GM23338 (cell line): ENCODE data around the gene ZBTB39. TPM values are rescaled to one million over a fixed set of nuclear protein-coding genes. Genes with fewer than 3 reads are reported as not detected.

Source experiments
- ATAC-seq: fragments of 200-7000 bp; cut with Tn5 transposase; 3 replicates; pipeline ENCODE4 v1.9.1; 2020
- DNase-seq: peaks from one replicate; pipeline ENCODE4 v3.0.0-alpha.2; 2015; ENCODE audit warnings: low spot score
- H2AFZ ChIP-seq: fragments of 200-600 bp; sonication (generic); 2 replicates; pipeline ENCODE4 v1.8.0; 2016; ENCODE audit warnings: antibody characterized with exemption, mild to moderate bottlenecking, moderate library complexity
- H3F3A ChIP-seq: fragments of 200-600 bp; sonication (generic); replicated peaks from 2 replicates; pipeline ENCODE4 v1.8.0; 2017; ENCODE audit warnings: antibody characterized with exemption, mixed run types, low read depth
- H3K27ac ChIP-seq: fragments of 200-600 bp; sonication (generic); 2 replicates; pipeline ENCODE4 v1.6.1; 2016; ENCODE audit warnings: low read depth
- H3K27me3 ChIP-seq: fragments of 200-600 bp; sonication (generic); 2 replicates; pipeline ENCODE4 v1.8.0; 2016; ENCODE audit warnings: mild to moderate bottlenecking, mixed run types, moderate library complexity; ENCODE audit not compliant: insufficient read depth
- H3K36me3 ChIP-seq: fragments of 200-600 bp; sonication (generic); 2 replicates; pipeline ENCODE4 v1.8.0; 2016; ENCODE audit warnings: mild to moderate bottlenecking; ENCODE audit not compliant: insufficient read depth
- H3K4me1 ChIP-seq: fragments of 200-600 bp; sonication (generic); 2 replicates; pipeline ENCODE4 v1.8.0; 2016; ENCODE audit warnings: mild to moderate bottlenecking, moderate library complexity; ENCODE audit not compliant: insufficient read depth
- H3K4me2 ChIP-seq: fragments of 200-600 bp; sonication (generic); 2 replicates; pipeline ENCODE4 v1.7.1; 2017; ENCODE audit warnings: mixed run types
- H3K4me3 ChIP-seq: fragments of 200-600 bp; sonication (generic); 2 replicates; pipeline ENCODE4 v1.6.1; 2016; ENCODE audit warnings: mixed run types
- H3K79me2 ChIP-seq: fragments of 200-600 bp; sonication (generic); replicated peaks from 2 replicates; pipeline ENCODE4 v1.8.0; 2017; ENCODE audit warnings: mild to moderate bottlenecking; ENCODE audit not compliant: insufficient read depth
- H3K9me2 ChIP-seq: fragments of 200-600 bp; sonication (generic); 2 replicates; pipeline ENCODE4 v1.8.0; 2017; ENCODE audit not compliant: insufficient read depth
- H4K20me1 ChIP-seq: fragments of 200-600 bp; sonication (generic); replicated peaks from 2 replicates; pipeline ENCODE4 v1.8.0; 2017; ENCODE audit warnings: mild to moderate bottlenecking; ENCODE audit not compliant: insufficient read depth
- H3K27ac Mint-ChIP-seq: 2 replicates; pipeline ENCODE4 v1.8.0; 2020; ENCODE audit warnings: inconsistent platforms, mild to moderate bottlenecking, moderate library complexity, mixed read lengths
- H3K27me3 Mint-ChIP-seq: 3 replicates; pipeline ENCODE4 v1.8.0; 2022; ENCODE audit warnings: low read depth, mild to moderate bottlenecking, moderate library complexity, mixed read lengths, inconsistent platforms; ENCODE audit not compliant: insufficient read depth, poor library complexity
- H3K36me3 Mint-ChIP-seq: 3 replicates; pipeline ENCODE4 v1.8.0; 2021; ENCODE audit warnings: low read depth, mild to moderate bottlenecking, inconsistent platforms, moderate library complexity, mixed read lengths
- H3K4me1 Mint-ChIP-seq: 3 replicates; pipeline ENCODE4 v1.8.0; 2020; ENCODE audit warnings: mild to moderate bottlenecking, inconsistent platforms, mixed read lengths
- H3K4me3 Mint-ChIP-seq: 3 replicates; pipeline ENCODE4 v1.8.0; 2021; ENCODE audit warnings: moderate library complexity, mild to moderate bottlenecking, inconsistent platforms, mixed read lengths
- H3K9me3 Mint-ChIP-seq: 3 replicates; pipeline ENCODE4 v1.8.0; 2020; ENCODE audit warnings: moderate library complexity, mild to moderate bottlenecking, inconsistent platforms, mixed read lengths
- ETS1 ChIP-seq: IDR thresholded peaks from 2 replicates; pipeline ENCODE4 v1.6.1; 2016; ENCODE audit warnings: antibody characterized with exemption
- EZH2 ChIP-seq: fragments of 200-600 bp; sonication (generic); IDR thresholded peaks from one replicate; pipeline ENCODE4 v1.8.0; 2017; ENCODE audit warnings: antibody characterized with exemption, mild to moderate bottlenecking, low read depth; ENCODE audit not compliant: unreplicated experiment
- EZH2phosphoT487 ChIP-seq: fragments of 200-600 bp; sonication (generic); IDR thresholded peaks from one replicate; pipeline ENCODE4 v1.8.1; 2018; ENCODE audit warnings: antibody characterized with exemption; ENCODE audit not compliant: unreplicated experiment
- JUNB ChIP-seq: IDR thresholded peaks from one replicate; pipeline ENCODE4 v1.6.1; 2016; ENCODE audit warnings: antibody characterized with exemption; ENCODE audit not compliant: unreplicated experiment
- NANOG ChIP-seq: IDR thresholded peaks from 2 replicates; pipeline ENCODE4 v1.6.1; 2016; ENCODE audit warnings: antibody characterized with exemption, borderline replicate concordance
- POLR2AphosphoS5 ChIP-seq: IDR thresholded peaks from 2 replicates; pipeline ENCODE4 v1.6.1; 2016; ENCODE audit warnings: antibody characterized with exemption, low read depth
- STAT1 ChIP-seq: IDR thresholded peaks from one replicate; pipeline ENCODE4 v1.6.1; 2016; ENCODE audit warnings: antibody characterized with exemption; ENCODE audit not compliant: unreplicated experiment
- ZNF114 ChIP-seq: fragments of 250-450 bp; sonication (Bioruptor Pico); IDR thresholded peaks from 2 replicates; pipeline ENCODE4 v1.5.0; 2020; ENCODE audit warnings: mild to moderate bottlenecking, moderate library complexity
- ZNF331 ChIP-seq: fragments of 250-450 bp; sonication (Bioruptor Pico); IDR thresholded peaks from 2 replicates; pipeline ENCODE4 v1.5.0; 2020; ENCODE audit warnings: low read depth, mild to moderate bottlenecking, moderate library complexity
- polyA plus RNA-seq: library from polyadenylated mRNA; unstranded; fragments of >200 nt; fragmentation: Nextera tagmentation; extraction: Ambion mirVana; gene quantifications from 2 replicates; pipeline ENCODE4 v1.2.1, GENCODE V29; 2016
- total RNA-seq: library from RNA; depleted of rRNA; stranded (reverse); fragments of >200 nt; shearing (Covaris generic); gene quantifications from 2 replicates; pipeline ENCODE4 v1.2.3, GENCODE V29; 2014
- TF ChIP-seq, protein P1 (sequence below): IDR thresholded peaks from one replicate; pipeline ENCODE4 v1.6.1; 2018; ENCODE audit warnings: antibody characterized with exemption; ENCODE audit not compliant: unreplicated experiment
- TF ChIP-seq, protein P2 (sequence below), 2 experiments: fragments of 200-600 bp in 1 of 2; sonication (generic) in 1 of 2; conservative IDR thresholded peaks; 2 replicates each; pipeline versions ENCODE4 v1.5.1 to v1.6.1; 2016 to 2017; ENCODE audit warnings: antibody characterized with exemption in 2 of 2, low read depth in 2 of 2, mild to moderate bottlenecking in 2 of 2, moderate library complexity in 1 of 2

The ZBTB39 gene
- total and polyA plus RNA-seq, 2 experiments from 2014 or later, result 6.6 to 26.7 TPM

DNA sequence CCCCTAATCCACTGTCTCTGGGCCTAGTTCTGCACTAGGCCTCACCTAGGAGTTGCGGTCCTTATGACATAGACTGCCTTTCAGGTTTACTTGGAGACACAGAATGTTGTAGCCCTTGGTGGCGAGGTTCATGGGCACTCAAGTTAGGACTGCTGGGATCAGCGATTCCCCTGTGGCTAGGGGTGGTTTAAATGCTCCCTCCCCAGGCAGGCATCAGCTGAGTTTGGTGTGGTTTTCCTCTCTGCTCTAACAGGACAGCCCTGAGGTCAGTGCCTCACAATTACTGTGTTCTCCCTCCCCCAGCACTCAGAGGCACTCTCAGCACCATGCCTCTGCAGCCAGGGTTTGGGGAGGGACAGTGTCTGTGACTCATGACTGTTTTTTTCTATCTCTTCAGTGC lies 26.7 kb downstream of the ZBTB39 start (continued):
- TF ChIP-seq EZH2 (no peak), NANOG (no peak), ZNF114 (CRISPR knock-in tag) (no peak), EZH2phosphoT487 (no peak), POLR2AphosphoS5 (no peak), ETS1 (no peak), STAT1 (no peak), JUNB (no peak), ZNF331 (CRISPR knock-in tag) (no peak)
- TF ChIP-seq, protein P1, sequence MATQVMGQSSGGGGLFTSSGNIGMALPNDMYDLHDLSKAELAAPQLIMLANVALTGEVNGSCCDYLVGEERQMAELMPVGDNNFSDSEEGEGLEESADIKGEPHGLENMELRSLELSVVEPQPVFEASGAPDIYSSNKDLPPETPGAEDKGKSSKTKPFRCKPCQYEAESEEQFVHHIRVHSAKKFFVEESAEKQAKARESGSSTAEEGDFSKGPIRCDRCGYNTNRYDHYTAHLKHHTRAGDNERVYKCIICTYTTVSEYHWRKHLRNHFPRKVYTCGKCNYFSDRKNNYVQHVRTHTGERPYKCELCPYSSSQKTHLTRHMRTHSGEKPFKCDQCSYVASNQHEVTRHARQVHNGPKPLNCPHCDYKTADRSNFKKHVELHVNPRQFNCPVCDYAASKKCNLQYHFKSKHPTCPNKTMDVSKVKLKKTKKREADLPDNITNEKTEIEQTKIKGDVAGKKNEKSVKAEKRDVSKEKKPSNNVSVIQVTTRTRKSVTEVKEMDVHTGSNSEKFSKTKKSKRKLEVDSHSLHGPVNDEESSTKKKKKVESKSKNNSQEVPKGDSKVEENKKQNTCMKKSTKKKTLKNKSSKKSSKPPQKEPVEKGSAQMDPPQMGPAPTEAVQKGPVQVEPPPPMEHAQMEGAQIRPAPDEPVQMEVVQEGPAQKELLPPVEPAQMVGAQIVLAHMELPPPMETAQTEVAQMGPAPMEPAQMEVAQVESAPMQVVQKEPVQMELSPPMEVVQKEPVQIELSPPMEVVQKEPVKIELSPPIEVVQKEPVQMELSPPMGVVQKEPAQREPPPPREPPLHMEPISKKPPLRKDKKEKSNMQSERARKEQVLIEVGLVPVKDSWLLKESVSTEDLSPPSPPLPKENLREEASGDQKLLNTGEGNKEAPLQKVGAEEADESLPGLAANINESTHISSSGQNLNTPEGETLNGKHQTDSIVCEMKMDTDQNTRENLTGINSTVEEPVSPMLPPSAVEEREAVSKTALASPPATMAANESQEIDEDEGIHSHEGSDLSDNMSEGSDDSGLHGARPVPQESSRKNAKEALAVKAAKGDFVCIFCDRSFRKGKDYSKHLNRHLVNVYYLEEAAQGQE, result no peak
- TF ChIP-seq, protein P2, sequence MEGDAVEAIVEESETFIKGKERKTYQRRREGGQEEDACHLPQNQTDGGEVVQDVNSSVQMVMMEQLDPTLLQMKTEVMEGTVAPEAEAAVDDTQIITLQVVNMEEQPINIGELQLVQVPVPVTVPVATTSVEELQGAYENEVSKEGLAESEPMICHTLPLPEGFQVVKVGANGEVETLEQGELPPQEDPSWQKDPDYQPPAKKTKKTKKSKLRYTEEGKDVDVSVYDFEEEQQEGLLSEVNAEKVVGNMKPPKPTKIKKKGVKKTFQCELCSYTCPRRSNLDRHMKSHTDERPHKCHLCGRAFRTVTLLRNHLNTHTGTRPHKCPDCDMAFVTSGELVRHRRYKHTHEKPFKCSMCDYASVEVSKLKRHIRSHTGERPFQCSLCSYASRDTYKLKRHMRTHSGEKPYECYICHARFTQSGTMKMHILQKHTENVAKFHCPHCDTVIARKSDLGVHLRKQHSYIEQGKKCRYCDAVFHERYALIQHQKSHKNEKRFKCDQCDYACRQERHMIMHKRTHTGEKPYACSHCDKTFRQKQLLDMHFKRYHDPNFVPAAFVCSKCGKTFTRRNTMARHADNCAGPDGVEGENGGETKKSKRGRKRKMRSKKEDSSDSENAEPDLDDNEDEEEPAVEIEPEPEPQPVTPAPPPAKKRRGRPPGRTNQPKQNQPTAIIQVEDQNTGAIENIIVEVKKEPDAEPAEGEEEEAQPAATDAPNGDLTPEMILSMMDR (conservative IDR thresholded peaks at IDR 0.05; ENCODE audit: low read depth in 2 of 2), result no peak

GRCh38 chr12:56978397-56979138 lies 27.8 kb downstream of the ZBTB39 start:
- Mint-ChIP-seq H3K27ac (no peak overlapping the region), H3K4me1 (no peaks in the 10 kb centered on the region), H3K4me3 (no peak overlapping the region), H3K27me3 (peaks cover 10% of the 10 kb centered on the region), H3K36me3 (peaks cover 5% of the 10 kb centered on the region; the same call in 1 of the 3 replicates), H3K9me3 (peaks cover 4% of the 10 kb centered on the region; the same call in 1 of the 3 replicates)
- H3K9me2 ChIP-seq, result peaks cover 17% of the 10 kb centered on the region
- H3K79me2 ChIP-seq, result no peaks in the 10 kb centered on the region
- no peaks in the 10 kb centered on the region for H3F3A ChIP-seq
- no peak overlapping the region for H3K4me3 ChIP-seq
- H3K36me3 ChIP-seq, result no peaks in the 10 kb centered on the region
- H3K27me3 ChIP-seq, result no peaks in the 10 kb centered on the region
- no peaks in the 10 kb centered on the region for H4K20me1 ChIP-seq
- H3K27ac ChIP-seq, result no peak overlapping the region
- no peaks in the 10 kb centered on the region for H3K4me1 ChIP-seq
- H3K4me2 ChIP-seq, result no peak overlapping the region
- ATAC-seq (no peak), DNase-seq (no peak)
- no peak overlapping the region for H2AFZ ChIP-seq
- TF ChIP-seq EZH2phosphoT487 (no peak), ZNF114 (CRISPR knock-in tag) (no peak)
- TF ChIP-seq, protein P2 (conservative IDR thresholded peaks at IDR 0.05; ENCODE audit: low read depth in 2 of 2), result no peak
